DND-41 (cell line): ENCODE results near the gene CD83.

ENCODE experiments used
- ATAC-seq: fragments of 200-7000 bp; cut with Tn5 transposase; 3 replicates; pipeline ENCODE4 v1.9.1; 2021; ENCODE audit warnings: low read depth; ENCODE audit not compliant: insufficient read depth
- DNase-seq: peaks from one replicate; pipeline ENCODE4 v3.0.0-alpha.2; 2020
- H2AFZ ChIP-seq: 2 replicates; pipeline ENCODE4 v1.6.0; 2012; ENCODE audit warnings: low read depth, low read length
- H3K27ac ChIP-seq: 2 replicates; pipeline ENCODE4 v1.5.1; 2012; ENCODE audit warnings: low read length, inconsistent platforms
- H3K27me3 ChIP-seq: fragments of 200-600 bp; sonication (generic); 2 replicates; pipeline ENCODE4 v1.6.0; 2012; ENCODE audit warnings: low read length, mild to moderate bottlenecking, inconsistent platforms; ENCODE audit not compliant: insufficient read depth, poor library complexity
- H3K36me3 ChIP-seq: 2 replicates; pipeline ENCODE4 v1.5.1; 2012; ENCODE audit warnings: low read length, inconsistent platforms; ENCODE audit not compliant: insufficient read depth
- H3K4me1 ChIP-seq: 2 replicates; pipeline ENCODE4 v1.5.1; 2012; ENCODE audit warnings: mild to moderate bottlenecking, low read length; ENCODE audit not compliant: insufficient read depth
- H3K4me2 ChIP-seq: 2 replicates; pipeline ENCODE4 v1.6.0; 2012; ENCODE audit warnings: mild to moderate bottlenecking, moderate library complexity, low read length, inconsistent platforms; ENCODE audit not compliant: insufficient read depth
- H3K4me3 ChIP-seq, 2 experiments: fragments of 200-600 bp in 1 of 2; shearing (Covaris generic) in 1 of 2; 2 replicates each; pipeline ENCODE4 v1.5.1; 2012 to 2016; ENCODE audit warnings: inconsistent platforms in 2 of 2, low read length in 2 of 2, mild to moderate bottlenecking in 2 of 2, low read depth in 1 of 2, moderate library complexity in 1 of 2
- H3K79me2 ChIP-seq: 2 replicates; pipeline ENCODE4 v1.6.0; 2012; ENCODE audit warnings: low read length, inconsistent platforms; ENCODE audit not compliant: insufficient read depth
- H3K9ac ChIP-seq: 2 replicates; pipeline ENCODE4 v1.6.0; 2012; ENCODE audit warnings: low read depth, mild to moderate bottlenecking, inconsistent platforms, low read length, moderate library complexity
- H3K9me3 ChIP-seq: 2 replicates; pipeline ENCODE4 v1.5.1; 2012; ENCODE audit warnings: low read length, moderate library complexity, mild to moderate bottlenecking, inconsistent platforms; ENCODE audit not compliant: insufficient read depth, severe bottlenecking
- H4K20me1 ChIP-seq: 2 replicates; pipeline ENCODE4 v1.6.0; 2012; ENCODE audit warnings: low read length; ENCODE audit not compliant: insufficient read depth
- EZH2 ChIP-seq: IDR thresholded peaks from 3 replicates; pipeline ENCODE4 v1.6.1; 2012; ENCODE audit warnings: borderline replicate concordance, low read depth, mild to moderate bottlenecking, moderate library complexity, low read length, inconsistent platforms; ENCODE audit not compliant: severe bottlenecking
- TF ChIP-seq, protein P1 (sequence below): IDR thresholded peaks from 2 replicates; pipeline ENCODE4 v1.5.1; 2012; ENCODE audit warnings: borderline replicate concordance, low read length, moderate library complexity, mild to moderate bottlenecking; ENCODE audit not compliant: poor library complexity, severe bottlenecking; ENCODE audit errors: extremely low read depth

Gene CD83

DNA sequence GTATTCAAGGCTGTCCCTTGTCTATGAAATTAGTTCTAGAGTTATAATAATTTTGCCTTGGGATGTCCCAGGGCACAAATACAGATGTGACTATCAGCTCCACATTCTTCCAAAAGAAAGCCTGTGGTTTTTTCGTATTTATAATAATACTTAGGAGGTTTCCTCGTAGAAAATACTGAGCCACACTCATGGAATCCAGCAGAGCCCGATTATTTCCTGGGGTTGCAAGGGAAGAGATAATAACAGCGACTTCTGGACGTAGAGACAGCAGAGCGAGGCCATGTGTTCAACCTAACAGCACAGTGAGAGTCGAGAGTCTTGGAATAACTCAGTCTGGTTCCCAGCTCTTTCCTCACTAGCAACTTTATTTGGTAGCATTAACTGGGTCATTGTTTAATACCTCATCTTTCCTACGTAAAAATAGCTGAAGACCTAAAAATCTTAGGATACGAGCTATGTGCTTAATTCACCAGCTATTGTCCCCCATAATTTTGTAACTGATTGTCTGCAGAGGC, 21.2 kb downstream of the CD83 start:
- H2AFZ ChIP-seq, result no peak overlapping the region
- H3K36me3 ChIP-seq, result peaks cover 25% of the 10 kb centered on the region
- no peaks in the 10 kb centered on the region for H3K9me3 ChIP-seq
- no peak overlapping the region for H3K9ac ChIP-seq
- no peak for ATAC-seq
- no peaks in the 10 kb centered on the region for H3K27me3 ChIP-seq
- no peak overlapping the region for H3K27ac ChIP-seq
- no peaks in the 10 kb centered on the region for H3K79me2 ChIP-seq
- H3K4me3 ChIP-seq, result no peak overlapping the region
- no peaks in the 10 kb centered on the region for H4K20me1 ChIP-seq
- H3K4me2 ChIP-seq, result no peak overlapping the region
- DNase-seq, result no peak
- no peaks in the 10 kb centered on the region for H3K4me1 ChIP-seq
- TF ChIP-seq, protein P1, sequence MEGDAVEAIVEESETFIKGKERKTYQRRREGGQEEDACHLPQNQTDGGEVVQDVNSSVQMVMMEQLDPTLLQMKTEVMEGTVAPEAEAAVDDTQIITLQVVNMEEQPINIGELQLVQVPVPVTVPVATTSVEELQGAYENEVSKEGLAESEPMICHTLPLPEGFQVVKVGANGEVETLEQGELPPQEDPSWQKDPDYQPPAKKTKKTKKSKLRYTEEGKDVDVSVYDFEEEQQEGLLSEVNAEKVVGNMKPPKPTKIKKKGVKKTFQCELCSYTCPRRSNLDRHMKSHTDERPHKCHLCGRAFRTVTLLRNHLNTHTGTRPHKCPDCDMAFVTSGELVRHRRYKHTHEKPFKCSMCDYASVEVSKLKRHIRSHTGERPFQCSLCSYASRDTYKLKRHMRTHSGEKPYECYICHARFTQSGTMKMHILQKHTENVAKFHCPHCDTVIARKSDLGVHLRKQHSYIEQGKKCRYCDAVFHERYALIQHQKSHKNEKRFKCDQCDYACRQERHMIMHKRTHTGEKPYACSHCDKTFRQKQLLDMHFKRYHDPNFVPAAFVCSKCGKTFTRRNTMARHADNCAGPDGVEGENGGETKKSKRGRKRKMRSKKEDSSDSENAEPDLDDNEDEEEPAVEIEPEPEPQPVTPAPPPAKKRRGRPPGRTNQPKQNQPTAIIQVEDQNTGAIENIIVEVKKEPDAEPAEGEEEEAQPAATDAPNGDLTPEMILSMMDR, result no peak
- no peak for TF ChIP-seq EZH2

DNA sequence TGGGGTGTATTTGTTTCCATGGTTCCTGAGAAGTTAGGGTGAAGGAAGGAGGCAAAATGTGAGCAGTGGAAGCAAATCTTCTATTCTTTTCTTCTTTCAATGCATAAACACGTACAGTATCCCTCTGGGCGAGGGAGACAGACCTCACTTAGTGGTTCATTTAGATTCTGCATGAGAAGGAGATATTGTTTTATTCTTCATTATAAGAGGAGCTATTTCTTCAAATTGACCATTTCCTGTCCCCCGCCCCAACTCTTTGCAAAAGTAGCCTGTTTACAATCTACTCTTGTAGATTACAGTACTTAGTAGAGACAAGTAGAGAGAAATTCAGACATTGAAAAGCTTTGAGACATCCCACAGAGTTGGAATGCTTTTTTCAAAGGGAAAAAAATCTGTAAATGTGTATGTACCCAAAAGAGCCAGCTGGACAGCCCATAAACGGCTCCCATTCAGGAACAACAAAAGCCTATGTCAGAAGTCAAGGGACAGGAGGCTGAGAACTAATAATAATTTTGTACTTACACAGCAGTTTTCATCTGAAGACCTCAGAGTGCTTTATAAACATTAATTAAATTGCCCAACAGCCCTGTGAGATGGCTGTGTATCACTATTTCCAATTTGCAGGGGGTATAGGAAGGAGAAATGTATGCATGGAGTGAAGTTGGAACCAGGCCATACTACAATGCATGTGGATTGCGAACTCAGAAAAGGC, 23.9 kb downstream of the CD83 start:
- Histone ChIP-seq H3K27me3 (no peaks in the 10 kb centered on the region), H3K9me3 (no peaks in the 10 kb centered on the region), H4K20me1 (no peaks in the 10 kb centered on the region), H3K27ac (no peak overlapping the region), H3K9ac (no peak overlapping the region), H2AFZ (no peak overlapping the region), H3K4me3 (no peak overlapping the region), H3K36me3 (no peaks in the 10 kb centered on the region), H3K79me2 (no peaks in the 10 kb centered on the region), H3K4me2 (no peak overlapping the region), H3K4me1 (no peaks in the 10 kb centered on the region)
- ATAC-seq (no peak), DNase-seq (no peak)
- TF ChIP-seq, protein P1, result no peak
- no peak for TF ChIP-seq EZH2

DNA sequence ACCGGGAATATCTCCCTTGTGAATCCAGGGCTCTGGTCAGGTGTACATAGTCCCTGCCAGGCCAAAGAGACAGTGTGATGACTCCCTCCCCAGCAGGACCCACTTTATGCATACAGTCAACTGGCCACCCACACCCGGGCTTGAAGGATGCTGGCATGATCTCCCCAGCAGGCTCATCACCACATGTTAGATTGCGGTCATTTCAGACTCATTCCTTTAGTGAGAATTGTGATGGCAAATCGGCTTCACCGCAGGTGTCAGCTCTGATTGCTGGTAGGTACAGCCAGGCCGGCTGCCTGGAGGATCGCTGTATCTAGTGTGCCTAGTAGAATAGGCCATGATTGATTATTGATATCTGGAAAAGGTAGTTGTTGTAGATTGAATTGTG, 24.5 kb downstream of the CD83 start:
- no peaks in the 10 kb centered on the region for H3K9me3 ChIP-seq
- H3K4me2 ChIP-seq, result no peak overlapping the region
- no peak overlapping the region for H3K4me3 ChIP-seq
- no peaks in the 10 kb centered on the region for H3K36me3 ChIP-seq
- no peak for ATAC-seq
- no peaks in the 10 kb centered on the region for H3K4me1 ChIP-seq
- no peak overlapping the region for H2AFZ ChIP-seq
- no peak overlapping the region for H3K27ac ChIP-seq
- H4K20me1 ChIP-seq, result no peaks in the 10 kb centered on the region
- no peak overlapping the region for H3K9ac ChIP-seq
- DNase-seq, result no peak
- H3K79me2 ChIP-seq, result no peaks in the 10 kb centered on the region
- no peaks in the 10 kb centered on the region for H3K27me3 ChIP-seq
- TF ChIP-seq, protein P1, result no peak
- no peak for TF ChIP-seq EZH2
